ENCODE results near the gene OTOA.
"Not testable (repeated sequence)": the region's sequence is repeated elsewhere in the genome, so short reads cannot be mapped to it uniquely, and the experiment has no call there.

GRCh38 chr16:21690967-21691366, 27.2 kb downstream of the OTOA start:
- TF ChIP-seq POLR2A, CTCF (IDR thresholded peaks at IDR 0.05): not testable (repeated sequence)
